ENCODE results near the gene KCTD2. TPM values are rescaled to one million over a fixed set of nuclear protein-coding genes. Genes with fewer than 3 reads are reported as not detected.
A peak's percentile ranks its signal among the peaks of the same experiment; 100 is the strongest.

Gene KCTD2
- total and polyA plus RNA-seq, 2 of the 13 experiments (the other 11 are each of a cell fraction or from before 2014, with no cell fraction given), result 28.3 to 32.6 TPM

DNA sequence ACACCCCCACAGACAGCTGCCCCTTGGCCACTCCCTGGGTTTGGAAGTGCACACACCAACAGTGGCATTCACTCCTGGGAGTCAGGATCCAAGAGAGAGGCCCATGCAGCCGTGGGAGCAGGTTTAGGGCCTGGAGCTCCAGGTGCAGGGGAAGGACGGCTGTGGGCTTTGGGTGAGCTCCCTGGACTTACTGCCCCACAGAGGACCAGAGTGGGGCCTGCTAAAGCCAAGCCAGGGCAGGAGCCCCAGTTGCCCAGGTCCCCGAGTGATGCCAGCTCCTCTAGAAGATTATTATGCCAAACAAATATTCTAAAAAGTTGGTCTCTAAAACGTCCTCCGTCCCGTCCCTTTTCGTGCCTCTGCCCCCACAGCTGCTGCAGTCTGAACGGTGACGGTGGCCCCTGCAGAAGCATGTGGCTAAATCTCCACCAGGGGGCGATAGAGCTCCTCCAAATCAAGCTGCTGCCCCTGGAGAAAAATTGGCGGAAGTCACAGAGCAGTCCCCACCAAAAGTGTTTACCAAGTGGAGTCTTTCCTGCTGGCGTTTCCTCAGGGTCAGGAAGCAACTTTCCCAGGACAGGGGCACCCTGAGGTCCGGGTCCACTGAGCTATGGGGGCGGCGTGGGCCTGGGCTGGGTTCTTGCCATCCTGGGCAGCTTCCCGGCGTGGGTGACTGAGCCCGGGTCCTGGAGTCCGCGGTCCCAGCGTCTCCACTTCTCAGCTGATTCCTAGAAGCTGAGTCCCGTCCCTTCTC, 67.0 kb downstream of the KCTD2 start (continued):
- TF ChIP-seq ZNF432 (CRISPR knock-in tag; IDR thresholded peaks at IDR 0.05; ENCODE audit: borderline replicate concordance), result no peak
- TF ChIP-seq HOXA3 (CRISPR knock-in tag; IDR thresholded peaks at IDR 0.05), result peak; percentile 46
- TF ChIP-seq, protein P1, sequence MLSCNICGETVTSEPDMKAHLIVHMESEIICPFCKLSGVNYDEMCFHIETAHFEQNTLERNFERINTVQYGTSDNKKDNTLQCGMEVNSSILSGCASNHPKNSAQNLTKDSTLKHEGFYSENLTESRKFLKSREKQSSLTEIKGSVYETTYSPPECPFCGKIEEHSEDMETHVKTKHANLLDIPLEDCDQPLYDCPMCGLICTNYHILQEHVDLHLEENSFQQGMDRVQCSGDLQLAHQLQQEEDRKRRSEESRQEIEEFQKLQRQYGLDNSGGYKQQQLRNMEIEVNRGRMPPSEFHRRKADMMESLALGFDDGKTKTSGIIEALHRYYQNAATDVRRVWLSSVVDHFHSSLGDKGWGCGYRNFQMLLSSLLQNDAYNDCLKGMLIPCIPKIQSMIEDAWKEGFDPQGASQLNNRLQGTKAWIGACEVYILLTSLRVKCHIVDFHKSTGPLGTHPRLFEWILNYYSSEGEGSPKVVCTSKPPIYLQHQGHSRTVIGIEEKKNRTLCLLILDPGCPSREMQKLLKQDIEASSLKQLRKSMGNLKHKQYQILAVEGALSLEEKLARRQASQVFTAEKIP (CRISPR knock-in tag; IDR thresholded peaks at IDR 0.05; ENCODE audit: borderline replicate concordance), result no peak
- TF ChIP-seq SMAD3 (CRISPR knock-in tag; IDR thresholded peaks at IDR 0.05), result 0 out of 2 replicates have a peak, but pooled peaks have one; percentile 70
- no peak for TF ChIP-seq ZKSCAN5 (CRISPR knock-in tag; IDR thresholded peaks at IDR 0.05)
- TF ChIP-seq, protein P2, sequence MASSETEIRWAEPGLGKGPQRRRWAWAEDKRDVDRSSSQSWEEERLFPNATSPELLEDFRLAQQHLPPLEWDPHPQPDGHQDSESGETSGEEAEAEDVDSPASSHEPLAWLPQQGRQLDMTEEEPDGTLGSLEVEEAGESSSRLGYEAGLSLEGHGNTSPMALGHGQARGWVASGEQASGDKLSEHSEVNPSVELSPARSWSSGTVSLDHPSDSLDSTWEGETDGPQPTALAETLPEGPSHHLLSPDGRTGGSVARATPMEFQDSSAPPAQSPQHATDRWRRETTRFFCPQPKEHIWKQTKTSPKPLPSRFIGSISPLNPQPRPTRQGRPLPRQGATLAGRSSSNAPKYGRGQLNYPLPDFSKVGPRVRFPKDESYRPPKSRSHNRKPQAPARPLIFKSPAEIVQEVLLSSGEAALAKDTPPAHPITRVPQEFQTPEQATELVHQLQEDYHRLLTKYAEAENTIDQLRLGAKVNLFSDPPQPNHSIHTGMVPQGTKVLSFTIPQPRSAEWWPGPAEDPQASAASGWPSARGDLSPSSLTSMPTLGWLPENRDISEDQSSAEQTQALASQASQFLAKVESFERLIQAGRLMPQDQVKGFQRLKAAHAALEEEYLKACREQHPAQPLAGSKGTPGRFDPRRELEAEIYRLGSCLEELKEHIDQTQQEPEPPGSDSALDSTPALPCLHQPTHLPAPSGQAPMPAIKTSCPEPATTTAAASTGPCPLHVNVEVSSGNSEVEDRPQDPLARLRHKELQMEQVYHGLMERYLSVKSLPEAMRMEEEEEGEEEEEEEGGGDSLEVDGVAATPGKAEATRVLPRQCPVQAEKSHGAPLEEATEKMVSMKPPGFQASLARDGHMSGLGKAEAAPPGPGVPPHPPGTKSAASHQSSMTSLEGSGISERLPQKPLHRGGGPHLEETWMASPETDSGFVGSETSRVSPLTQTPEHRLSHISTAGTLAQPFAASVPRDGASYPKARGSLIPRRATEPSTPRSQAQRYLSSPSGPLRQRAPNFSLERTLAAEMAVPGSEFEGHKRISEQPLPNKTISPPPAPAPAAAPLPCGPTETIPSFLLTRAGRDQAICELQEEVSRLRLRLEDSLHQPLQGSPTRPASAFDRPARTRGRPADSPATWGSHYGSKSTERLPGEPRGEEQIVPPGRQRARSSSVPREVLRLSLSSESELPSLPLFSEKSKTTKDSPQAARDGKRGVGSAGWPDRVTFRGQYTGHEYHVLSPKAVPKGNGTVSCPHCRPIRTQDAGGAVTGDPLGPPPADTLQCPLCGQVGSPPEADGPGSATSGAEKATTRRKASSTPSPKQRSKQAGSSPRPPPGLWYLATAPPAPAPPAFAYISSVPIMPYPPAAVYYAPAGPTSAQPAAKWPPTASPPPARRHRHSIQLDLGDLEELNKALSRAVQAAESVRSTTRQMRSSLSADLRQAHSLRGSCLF (CRISPR knock-in tag; IDR thresholded peaks at IDR 0.05; ENCODE audit: borderline replicate concordance), result no peak
- peak; percentile 27 for TF ChIP-seq AGO1 (IDR thresholded peaks at IDR 0.05; ENCODE audit: low read depth, low read length, poor library complexity, severe bottlenecking)
- TF ChIP-seq ATM (IDR thresholded peaks at IDR 0.05; ENCODE audit: borderline replicate concordance), result no peak
- TF ChIP-seq, protein P3, sequence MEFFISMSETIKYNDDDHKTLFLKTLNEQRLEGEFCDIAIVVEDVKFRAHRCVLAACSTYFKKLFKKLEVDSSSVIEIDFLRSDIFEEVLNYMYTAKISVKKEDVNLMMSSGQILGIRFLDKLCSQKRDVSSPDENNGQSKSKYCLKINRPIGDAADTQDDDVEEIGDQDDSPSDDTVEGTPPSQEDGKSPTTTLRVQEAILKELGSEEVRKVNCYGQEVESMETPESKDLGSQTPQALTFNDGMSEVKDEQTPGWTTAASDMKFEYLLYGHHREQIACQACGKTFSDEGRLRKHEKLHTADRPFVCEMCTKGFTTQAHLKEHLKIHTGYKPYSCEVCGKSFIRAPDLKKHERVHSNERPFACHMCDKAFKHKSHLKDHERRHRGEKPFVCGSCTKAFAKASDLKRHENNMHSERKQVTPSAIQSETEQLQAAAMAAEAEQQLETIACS (CRISPR knock-in tag; IDR thresholded peaks at IDR 0.05), result no peak; the same call in 1 of the 2 replicates
- 0 out of 2 replicates have a peak, but pooled peaks have one; percentile 63 for TF ChIP-seq PAX8 (CRISPR knock-in tag; IDR thresholded peaks at IDR 0.05; ENCODE audit: borderline replicate concordance)
- 0 out of 2 replicates have a peak, but pooled peaks have one; percentile 39 for TF ChIP-seq ISL2 (CRISPR knock-in tag; IDR thresholded peaks at IDR 0.05)
- TF ChIP-seq ZNF549 (CRISPR knock-in tag; IDR thresholded peaks at IDR 0.05), result no peak
- 0 out of 2 replicates have a peak, but pooled peaks have one; percentile 42 for TF ChIP-seq ZSCAN22 (CRISPR knock-in tag; IDR thresholded peaks at IDR 0.05)
- no peak for TF ChIP-seq RFX1 (IDR thresholded peaks at IDR 0.05)
- TF ChIP-seq ZIK1 (CRISPR knock-in tag; IDR thresholded peaks at IDR 0.05; ENCODE audit: borderline replicate concordance, low read depth), result 0 out of 2 replicates have a peak, but pooled peaks have one; percentile 33
- TF ChIP-seq, protein P4, sequence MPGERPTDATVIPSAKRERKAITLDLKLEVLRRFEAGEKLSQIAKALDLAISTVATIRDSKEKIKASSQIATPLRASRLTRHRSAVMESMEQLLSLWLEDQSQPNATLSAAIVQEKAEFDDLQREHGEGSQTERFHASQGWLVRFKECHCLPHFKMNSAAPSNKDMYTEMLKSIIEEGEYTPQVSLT (CRISPR knock-in tag; IDR thresholded peaks at IDR 0.05; ENCODE audit: borderline replicate concordance, low read depth), result 0 out of 2 replicates have a peak, but pooled peaks have one; percentile 30
- TF ChIP-seq ZNF335 (CRISPR knock-in tag; IDR thresholded peaks at IDR 0.05), result peak; percentile 91; the same call in 1 of the 2 replicates
- TF ChIP-seq DPF2 (CRISPR knock-in tag; IDR thresholded peaks at IDR 0.05; ENCODE audit: borderline replicate concordance, low read depth), result no peak
- no peak for TF ChIP-seq CEBPB (IDR thresholded peaks at IDR 0.05; ENCODE audit: borderline replicate concordance, low read depth, low read length)
- no peak for TF ChIP-seq ZNF724P (CRISPR knock-in tag; IDR thresholded peaks at IDR 0.05; ENCODE audit: borderline replicate concordance)
- TF ChIP-seq ZNF207 (IDR thresholded peaks at IDR 0.05; ENCODE audit: borderline replicate concordance), result no peak

All from HepG2 (cell line).